Lower leg skin (tissue), 4 donors: ENCODE measurements around the gene ADARB2. TPM values are rescaled to one million over a fixed set of nuclear protein-coding genes. Genes with fewer than 3 reads are reported as not detected.
"Not testable (repeated sequence)": the region's sequence is repeated elsewhere in the genome, so short reads cannot be mapped to it uniquely, and the experiment has no call there.

ENCODE experiments used
- DNase-seq, 2 donors: peaks; one replicate each; pipeline ENCODE4 v3.0.0-alpha.2; 2019; ENCODE audit warnings: low spot score in 2 of 2
- H3K4me3 ChIP-seq: fragments of 200-600 bp; sonication (generic); 2 replicates; pipeline ENCODE4 v1.5.1; 2017; ENCODE audit warnings: mild to moderate bottlenecking, low read depth; ENCODE audit not compliant: poor library complexity, severe bottlenecking
- POLR2A ChIP-seq, 2 donors: fragments of 450-650 bp; IDR thresholded peaks; one replicate each; pipeline ENCODE4 v1.6.1; 2016 to 2017; ENCODE audit warnings: antibody characterized with exemption in 2 of 2, mild to moderate bottlenecking in 1 of 2, moderate library complexity in 1 of 2
- WGBS, 2 donors: methylation state at CpG; one replicate each; pipeline ENCODE4 v1.1.5; 2018; 5-methylcytosine and 5-hydroxymethylcytosine counted together
- intact Hi-C: fragments of 100-400 bp; cut with DNase I; formaldehyde crosslinking; loops from one replicate; pipeline ENCODE4 v1.15.0; 2023; ENCODE audit warnings: low total_unique reads
- total RNA-seq, 4 donors: library from RNA; depleted of rRNA; stranded (reverse); fragments of >200 nt; gene quantifications; one replicate each; pipeline ENCODE4 v1.1.0, GENCODE V29; 2016
- TF ChIP-seq, protein P1 (sequence below), 3 donors: fragments of 450-650 bp; IDR thresholded peaks; one replicate each; pipeline ENCODE4 v1.5.1; 2016; ENCODE audit warnings: antibody characterized with exemption in 3 of 3, mild to moderate bottlenecking in 3 of 3, moderate library complexity in 2 of 3

ADARB2 gene
- total RNA-seq, 4 donors from 2014 or later: 0.72 to 3.6 (median 1.8) TPM

GRCh38 chr10:1414893-1415292 lies 322.4 kb downstream of the ADARB2 start:
- intact Hi-C loops: no loop called here
- no peak for DNase-seq
- H3K4me3 ChIP-seq: no peak overlapping the region
- TF ChIP-seq, protein P1, sequence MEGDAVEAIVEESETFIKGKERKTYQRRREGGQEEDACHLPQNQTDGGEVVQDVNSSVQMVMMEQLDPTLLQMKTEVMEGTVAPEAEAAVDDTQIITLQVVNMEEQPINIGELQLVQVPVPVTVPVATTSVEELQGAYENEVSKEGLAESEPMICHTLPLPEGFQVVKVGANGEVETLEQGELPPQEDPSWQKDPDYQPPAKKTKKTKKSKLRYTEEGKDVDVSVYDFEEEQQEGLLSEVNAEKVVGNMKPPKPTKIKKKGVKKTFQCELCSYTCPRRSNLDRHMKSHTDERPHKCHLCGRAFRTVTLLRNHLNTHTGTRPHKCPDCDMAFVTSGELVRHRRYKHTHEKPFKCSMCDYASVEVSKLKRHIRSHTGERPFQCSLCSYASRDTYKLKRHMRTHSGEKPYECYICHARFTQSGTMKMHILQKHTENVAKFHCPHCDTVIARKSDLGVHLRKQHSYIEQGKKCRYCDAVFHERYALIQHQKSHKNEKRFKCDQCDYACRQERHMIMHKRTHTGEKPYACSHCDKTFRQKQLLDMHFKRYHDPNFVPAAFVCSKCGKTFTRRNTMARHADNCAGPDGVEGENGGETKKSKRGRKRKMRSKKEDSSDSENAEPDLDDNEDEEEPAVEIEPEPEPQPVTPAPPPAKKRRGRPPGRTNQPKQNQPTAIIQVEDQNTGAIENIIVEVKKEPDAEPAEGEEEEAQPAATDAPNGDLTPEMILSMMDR (IDR thresholded peaks at IDR 0.05): no peak
- no peak for TF ChIP-seq POLR2A (IDR thresholded peaks at IDR 0.05)

- intact Hi-C loops, DNase-seq: not testable (repeated sequence)
- WGBS, 2 donors: 37 to 45% methylated on average over 7 of the region's 7 CpGs
These were observed 323.0 kb downstream of the ADARB2 start for GRCh38 chr10:1414346-1414745.

GRCh38 chr10:1413823-1414222 lies 323.5 kb downstream of the ADARB2 start:
- H3K4me3 ChIP-seq: no peak overlapping the region
- intact Hi-C loops: no loop called here
- no peak for TF ChIP-seq POLR2A (IDR thresholded peaks at IDR 0.05)
- TF ChIP-seq, protein P1 (IDR thresholded peaks at IDR 0.05): no peak
- no peak for DNase-seq
- WGBS, 2 donors: 80 to 82% methylated on average over 7 of the region's 7 CpGs

More at GRCh38 chr10:1414346-1414745, 323.0 kb downstream of the ADARB2 start:
- H3K4me3 ChIP-seq: not testable (repeated sequence)

GRCh38 chr10:1413256-1413655 lies 324.1 kb downstream of the ADARB2 start:
- WGBS, 2 donors: 79 to 90% methylated on average over 11 of the region's 11 CpGs
- no peak overlapping the region for H3K4me3 ChIP-seq
- no peak for TF ChIP-seq POLR2A (IDR thresholded peaks at IDR 0.05)
- TF ChIP-seq, protein P1 (IDR thresholded peaks at IDR 0.05): no peak
- DNase-seq: no peak
- intact Hi-C loops: no loop called here

DNA sequence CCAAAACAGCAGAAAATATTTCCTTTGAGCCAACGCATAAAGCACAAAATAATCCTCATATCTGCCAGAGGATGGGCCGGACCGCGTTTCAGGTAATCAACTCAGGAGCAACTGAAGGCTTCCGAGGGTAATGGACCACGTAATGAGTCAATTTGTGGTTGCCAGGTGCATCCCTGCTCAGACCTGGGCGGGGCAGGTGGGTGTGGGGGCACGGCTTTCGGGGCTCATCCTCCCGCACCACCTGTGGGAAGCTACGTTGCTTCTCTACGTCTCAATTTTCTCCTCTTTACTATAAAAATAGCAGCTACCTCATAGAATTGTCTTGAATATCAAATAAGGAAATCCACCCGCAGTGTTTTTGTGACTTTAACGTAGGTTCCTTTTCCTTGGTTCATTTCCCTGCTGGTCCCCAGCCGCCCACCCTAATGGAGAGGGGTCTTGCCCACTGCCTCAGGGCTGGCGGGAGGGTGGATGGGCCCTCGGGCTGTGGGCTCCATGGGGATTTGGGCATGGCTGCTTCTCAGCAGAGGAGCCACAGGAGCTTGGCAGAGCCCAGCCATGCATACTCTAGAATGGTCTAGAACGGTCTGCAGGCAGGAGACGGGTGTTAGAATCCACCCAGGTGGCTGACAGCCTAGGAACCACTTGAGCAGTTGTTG lies 324.7 kb downstream of the ADARB2 start:
- H3K4me3 ChIP-seq: no peak overlapping the region
- 67 to 79% methylated on average over 19 of the region's 19 CpGs for WGBS, 2 donors
- intact Hi-C loops: no loop called here
- DNase-seq: no peak
- TF ChIP-seq POLR2A (IDR thresholded peaks at IDR 0.05): no peak
- TF ChIP-seq, protein P1 (IDR thresholded peaks at IDR 0.05): no peak

GRCh38 chr10:1411956-1412355 lies 325.4 kb downstream of the ADARB2 start:
- 30 to 39% methylated on average over 17 of the region's 17 CpGs for WGBS, 2 donors
- no peak overlapping the region for H3K4me3 ChIP-seq
- TF ChIP-seq, protein P1 (IDR thresholded peaks at IDR 0.05): no peak
- TF ChIP-seq POLR2A (IDR thresholded peaks at IDR 0.05): no peak
- DNase-seq: no peak
- intact Hi-C loops: no loop called here
